ENCODE results near the gene TIMM8A.
A peak's percentile ranks its signal among the peaks of the same experiment; 100 is the strongest.
"Not testable (repeated sequence)": the region's sequence is repeated elsewhere in the genome, so short reads cannot be mapped to it uniquely, and the experiment has no call there.

Gene TIMM8A

DNA sequence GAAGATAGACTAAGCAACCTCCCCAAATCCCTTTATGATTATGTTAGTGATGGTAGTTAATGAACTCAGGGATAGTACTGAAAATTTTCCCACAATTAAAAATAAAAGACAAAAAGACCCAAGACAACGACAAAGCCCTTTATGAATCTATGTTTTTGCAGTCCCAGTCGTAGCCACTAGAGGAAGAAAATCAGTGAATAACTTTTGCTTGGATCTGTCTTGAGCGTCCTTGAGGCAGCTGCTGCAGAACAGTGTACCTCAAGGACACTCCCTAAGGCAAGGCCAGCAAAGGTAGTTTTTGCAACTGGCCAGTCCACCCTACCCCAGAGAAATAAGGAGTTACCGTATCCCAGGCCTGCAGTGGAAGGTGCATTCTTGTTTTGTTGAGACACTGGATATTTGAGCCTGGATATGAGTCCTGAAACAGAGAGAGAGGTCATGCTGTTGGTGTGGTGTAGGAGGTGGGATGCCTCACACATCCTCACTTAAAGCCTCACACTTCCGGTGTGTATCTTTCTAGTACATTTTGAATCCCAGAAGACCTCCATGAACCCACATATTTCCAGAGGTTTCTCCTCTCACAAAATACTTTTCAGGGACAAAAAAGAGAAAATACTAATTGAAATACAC is 8.7 kb upstream of the TIMM8A start:
- no peak for DNase-seq

DNA sequence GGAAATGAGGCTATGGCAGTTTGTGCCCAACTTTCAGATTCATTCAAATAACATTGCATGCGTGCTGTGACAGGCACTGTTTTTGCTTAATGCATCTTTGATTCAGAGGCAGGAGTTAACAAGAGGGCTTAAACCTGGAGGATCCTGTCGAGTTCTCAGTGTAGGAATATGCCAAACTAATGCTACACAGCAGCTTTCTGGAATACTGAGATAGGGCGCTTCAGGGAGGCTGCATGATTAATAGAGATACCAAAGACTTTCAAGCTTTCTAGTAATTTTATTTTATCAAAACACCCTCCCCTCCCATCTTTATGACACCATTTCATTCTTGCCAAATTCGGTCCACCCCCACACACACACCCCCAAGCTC is 636 bp upstream of the TIMM8A start:
- no peak for DNase-seq

DNA sequence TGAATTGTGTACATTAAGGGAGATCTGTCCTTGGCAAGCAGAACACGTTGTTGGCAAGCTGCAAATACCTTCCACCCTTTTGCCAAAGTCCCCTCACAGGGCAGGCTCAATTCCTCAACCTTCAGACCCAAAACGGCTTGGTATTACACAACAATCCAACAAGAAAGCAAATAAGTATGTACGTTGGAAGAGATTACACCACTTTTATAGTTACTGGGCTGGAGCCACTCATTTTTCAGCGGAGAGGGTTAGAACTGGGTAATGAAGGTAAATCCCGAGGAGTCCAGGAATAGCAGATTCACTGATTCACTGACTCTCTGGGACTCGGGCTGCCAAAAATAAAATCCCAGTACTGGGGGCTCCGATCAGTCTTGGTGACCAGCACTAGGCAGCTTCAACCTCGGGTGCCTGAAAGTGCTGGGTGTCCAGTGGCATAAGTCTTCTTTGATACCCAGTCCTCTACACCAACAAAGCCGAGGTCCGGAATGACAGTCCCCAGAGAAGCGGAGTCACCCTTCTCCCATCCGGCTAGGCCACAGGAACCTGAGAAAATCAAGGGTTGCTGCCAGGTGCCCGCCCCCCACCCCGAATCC is 587 bp downstream of the TIMM8A start:
- no peak for DNase-seq

DNA sequence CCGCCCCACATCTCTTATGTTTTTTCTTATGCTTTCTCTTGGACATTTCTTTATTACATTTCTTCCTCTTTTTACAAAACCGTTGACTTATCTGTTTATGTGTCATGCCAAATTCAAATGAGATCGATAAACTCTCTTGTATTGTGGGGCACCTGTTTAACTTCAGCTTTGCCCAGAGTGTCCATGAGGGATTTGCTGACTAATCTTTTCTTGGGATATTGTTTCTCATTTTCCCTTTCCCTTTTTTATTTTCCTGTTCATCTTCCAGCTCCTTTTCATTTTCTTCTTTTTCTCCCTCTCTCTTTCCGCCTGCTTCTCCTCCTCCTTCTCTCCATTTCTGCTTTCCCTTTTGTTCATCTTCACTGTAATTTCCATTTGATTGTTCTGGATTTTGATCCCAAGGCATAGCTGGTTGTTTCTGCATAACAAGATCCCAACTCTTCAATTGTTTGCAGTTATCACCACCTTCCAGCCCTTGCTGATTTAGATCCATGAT is 10.7 kb downstream of the TIMM8A start:
- DNase-seq, result no peak

DNA sequence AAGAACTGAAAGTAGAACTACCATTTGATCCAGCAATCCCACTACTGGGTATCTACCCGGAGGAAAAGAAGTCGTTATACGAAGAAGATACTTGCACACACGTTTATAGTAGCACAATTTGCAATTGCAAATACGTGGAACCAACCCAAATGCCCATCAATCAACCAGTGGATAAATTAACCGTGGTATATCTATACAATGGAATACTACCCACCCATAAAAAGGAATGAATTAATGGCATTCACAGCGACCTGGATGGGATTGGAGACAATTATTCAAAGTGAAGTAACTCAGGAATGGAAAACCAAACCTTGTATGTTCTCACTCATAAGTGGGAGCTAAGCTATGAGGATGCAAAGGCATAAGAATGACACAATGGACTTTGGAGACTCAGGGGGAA is 14.2 kb downstream of the TIMM8A start:
- not testable (repeated sequence) for DNase-seq

DNA sequence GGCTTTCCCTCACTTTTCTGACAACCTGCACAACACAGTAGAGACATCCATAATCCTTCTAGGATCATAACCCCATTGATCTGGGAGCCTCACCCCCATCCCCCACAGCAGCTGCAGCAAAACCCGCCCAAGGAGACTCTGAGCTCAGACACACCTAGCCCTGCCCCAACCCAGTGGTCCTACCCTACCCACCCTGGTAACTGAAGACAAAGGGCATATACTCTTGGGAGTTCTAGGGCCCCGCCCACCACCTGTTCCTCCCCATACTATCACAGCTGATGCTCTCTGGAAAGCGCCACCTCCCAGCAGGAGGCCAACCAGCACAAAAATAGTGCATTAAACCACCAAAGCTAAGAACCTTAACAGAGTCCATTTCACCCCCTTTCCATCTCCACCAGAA is 21.9 kb downstream of the TIMM8A start:
- DNase-seq, result peak in 1 of 2 experiments; percentile 26

DNA sequence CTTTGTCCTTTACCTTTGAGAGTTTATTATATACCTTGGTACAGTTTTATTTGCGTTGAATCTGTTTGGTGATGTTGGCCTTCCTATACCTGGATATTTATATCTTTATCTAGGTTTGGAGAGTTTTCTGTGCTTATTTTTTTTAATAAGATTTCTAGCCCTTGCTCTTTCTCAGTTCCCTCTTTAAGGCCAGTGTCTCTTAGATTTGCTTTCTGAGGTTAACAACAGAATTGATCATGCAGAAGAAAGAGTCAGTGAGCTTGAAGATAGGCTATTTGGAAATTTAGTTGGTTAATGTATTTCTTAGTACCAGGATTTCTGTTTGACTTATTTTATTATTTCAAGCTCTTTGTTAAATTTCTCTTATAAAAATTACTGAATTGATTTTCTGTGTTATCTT is 44.8 kb downstream of the TIMM8A start:
- no peak for DNase-seq
